ENCODE results near the gene C1QL1. TPM values are rescaled to one million over a fixed set of nuclear protein-coding genes. Genes with fewer than 3 reads are reported as not detected.

The C1QL1 gene
- total and polyA plus RNA-seq, 2 experiments from 2014 or later = 12.8 to 54.9 TPM

DNA sequence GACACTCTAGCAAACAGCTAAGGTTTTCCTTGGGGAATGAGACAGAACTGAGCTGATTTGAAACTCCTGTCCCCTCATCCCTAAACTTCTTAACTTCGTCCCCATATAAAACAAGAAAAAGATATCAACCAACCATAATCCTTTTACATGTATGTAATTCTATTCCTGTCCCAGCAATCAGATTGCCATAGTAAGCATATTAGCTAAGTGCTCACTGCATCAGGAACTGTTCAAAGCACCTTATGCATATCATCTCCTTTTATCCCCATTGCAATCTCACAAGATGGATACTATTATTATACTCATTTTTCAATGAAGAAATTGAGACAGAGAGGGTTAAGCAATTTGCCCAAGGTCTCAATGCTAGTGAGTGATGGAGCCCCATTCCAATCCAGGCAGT, 27.3 kb downstream of the C1QL1 start:
- H3K79me2 ChIP-seq = peaks cover 69% of the 10 kb centered on the region
- WGBS (ENCODE audit: low lambda C conversion rate, missing lambda C conversion rate) = 79% methylated on average over 1 of the region's 1 CpG

GRCh38 chr17:44940317-44940716, 27.8 kb downstream of the C1QL1 start:
- Histone ChIP-seq H3K9me2 (replicated peaks; ENCODE audit: insufficient read depth) (no peaks in the 10 kb centered on the region), H3K79me2 (peaks cover 64% of the 10 kb centered on the region), H3K9me3 (ENCODE audit: low read depth) (no peaks in the 10 kb centered on the region), H3K4me2 (no peak overlapping the region), H3K4me3 (no peak overlapping the region), H3K27me3 (no peaks in the 10 kb centered on the region), H3K4me1 (ENCODE audit: insufficient read depth) (no peaks in the 10 kb centered on the region), H2AFZ (no peak overlapping the region), H3K27ac (no peak overlapping the region), H4K20me1 (ENCODE audit: insufficient read depth, poor library complexity, severe bottlenecking) (no peaks in the 10 kb centered on the region), H3K36me3 (replicated peaks; ENCODE audit: insufficient read depth, low read depth) (no peaks in the 10 kb centered on the region)
- TF ChIP-seq EZH2phosphoT487 (IDR thresholded peaks at IDR 0.05; ENCODE audit: low read depth, severe bottlenecking, unreplicated experiment) (no peak), EZH2 (IDR thresholded peaks at IDR 0.05; ENCODE audit: borderline replicate concordance) (no peak), CTCF (IDR thresholded peaks at IDR 0.05; ENCODE audit: poor library complexity) (no peak)
- WGBS (ENCODE audit: low lambda C conversion rate, missing lambda C conversion rate) = 48% methylated on average over 4 of the region's 4 CpGs
- no peak for DNase-seq (ENCODE audit: low spot score)

More for the DNA sequence above, 27.3 kb downstream of the C1QL1 start:
- H3K9me2 ChIP-seq (replicated peaks; ENCODE audit: insufficient read depth) = no peaks in the 10 kb centered on the region
- H3K9me3 ChIP-seq (ENCODE audit: low read depth) = no peaks in the 10 kb centered on the region
- H3K4me2 ChIP-seq = no peak overlapping the region
- no peak overlapping the region for H2AFZ ChIP-seq
- H3K4me1 ChIP-seq (ENCODE audit: insufficient read depth) = no peaks in the 10 kb centered on the region
- no peak overlapping the region for H3K4me3 ChIP-seq
- no peak for DNase-seq (ENCODE audit: low spot score)
- TF ChIP-seq EZH2phosphoT487 (IDR thresholded peaks at IDR 0.05; ENCODE audit: low read depth, severe bottlenecking, unreplicated experiment) = no peak
- no peak for TF ChIP-seq EZH2 (IDR thresholded peaks at IDR 0.05; ENCODE audit: borderline replicate concordance)
- TF ChIP-seq CTCF (IDR thresholded peaks at IDR 0.05; ENCODE audit: poor library complexity) = no peak
- no peak overlapping the region for H3K27ac ChIP-seq
- no peaks in the 10 kb centered on the region for H3K27me3 ChIP-seq
- H3K36me3 ChIP-seq (replicated peaks; ENCODE audit: insufficient read depth, low read depth) = no peaks in the 10 kb centered on the region
- H4K20me1 ChIP-seq (ENCODE audit: insufficient read depth, poor library complexity, severe bottlenecking) = no peaks in the 10 kb centered on the region

- H3K4me2 ChIP-seq = no peak overlapping the region
- TF ChIP-seq CTCF (IDR thresholded peaks at IDR 0.05; ENCODE audit: poor library complexity) (no peak), EZH2phosphoT487 (IDR thresholded peaks at IDR 0.05; ENCODE audit: low read depth, severe bottlenecking, unreplicated experiment) (no peak), EZH2 (IDR thresholded peaks at IDR 0.05; ENCODE audit: borderline replicate concordance) (no peak)
- no peaks in the 10 kb centered on the region for H3K9me3 ChIP-seq (ENCODE audit: low read depth)
- no peaks in the 10 kb centered on the region for H3K36me3 ChIP-seq (replicated peaks; ENCODE audit: insufficient read depth, low read depth)
- no peaks in the 10 kb centered on the region for H3K4me1 ChIP-seq (ENCODE audit: insufficient read depth)
- no peak for DNase-seq (ENCODE audit: low spot score)
- H2AFZ ChIP-seq = no peak overlapping the region
- no peaks in the 10 kb centered on the region for H3K9me2 ChIP-seq (replicated peaks; ENCODE audit: insufficient read depth)
- no peaks in the 10 kb centered on the region for H3K27me3 ChIP-seq
- H3K79me2 ChIP-seq = peaks cover 20% of the 10 kb centered on the region
- no peak overlapping the region for H3K27ac ChIP-seq
- H4K20me1 ChIP-seq (ENCODE audit: insufficient read depth, poor library complexity, severe bottlenecking) = no peaks in the 10 kb centered on the region
- 98% methylated on average over 9 of the region's 9 CpGs for WGBS (ENCODE audit: low lambda C conversion rate, missing lambda C conversion rate)
- H3K4me3 ChIP-seq = no peak overlapping the region
These were observed 33.0 kb downstream of the C1QL1 start for GRCh38 chr17:44935116-44935515.

GRCh38 chr17:44934745-44935105, 33.4 kb downstream of the C1QL1 start:
- no peak overlapping the region for H3K4me3 ChIP-seq
- no peaks in the 10 kb centered on the region for H3K27me3 ChIP-seq
- no peaks in the 10 kb centered on the region for H3K4me1 ChIP-seq (ENCODE audit: insufficient read depth)
- no peak for DNase-seq (ENCODE audit: low spot score)
- 97% methylated on average over 10 of the region's 10 CpGs for WGBS (ENCODE audit: low lambda C conversion rate, missing lambda C conversion rate)
- no peaks in the 10 kb centered on the region for H3K9me3 ChIP-seq (ENCODE audit: low read depth)
- H3K36me3 ChIP-seq (replicated peaks; ENCODE audit: insufficient read depth, low read depth) = no peaks in the 10 kb centered on the region
- TF ChIP-seq CTCF (IDR thresholded peaks at IDR 0.05; ENCODE audit: poor library complexity) = no peak
- no peak for TF ChIP-seq EZH2phosphoT487 (IDR thresholded peaks at IDR 0.05; ENCODE audit: low read depth, severe bottlenecking, unreplicated experiment)
- no peak for TF ChIP-seq EZH2 (IDR thresholded peaks at IDR 0.05; ENCODE audit: borderline replicate concordance)
- H3K27ac ChIP-seq = no peak overlapping the region
- H4K20me1 ChIP-seq (ENCODE audit: insufficient read depth, poor library complexity, severe bottlenecking) = no peaks in the 10 kb centered on the region
- no peak overlapping the region for H2AFZ ChIP-seq
- no peak overlapping the region for H3K4me2 ChIP-seq
- no peaks in the 10 kb centered on the region for H3K9me2 ChIP-seq (replicated peaks; ENCODE audit: insufficient read depth)
- peaks cover 16% of the 10 kb centered on the region for H3K79me2 ChIP-seq
